ENCODE data around the gene CLIP2. TPM values are rescaled to one million over a fixed set of nuclear protein-coding genes. Genes with fewer than 3 reads are reported as not detected.

CLIP2 gene
- total and polyA plus RNA-seq, 12 donors, result 4.5 to 11.3 (median 6.6) TPM

- H3K27me3 ChIP-seq, result no peaks in the 10 kb centered on the region
- DNase-seq, result no peak
- H3K27ac ChIP-seq, result no peak overlapping the region
- ATAC-seq, result no peak
- WGBS, 2 donors, result 79 to 89% methylated on average over 9 of the region's 9 CpGs
- H3K9me3 ChIP-seq, result no peaks in the 10 kb centered on the region
- no peak for TF ChIP-seq CTCF (IDR thresholded peaks at IDR 0.05)
- intact Hi-C loops (cut with DNase I), result loop anchor here in 3 of 10 donors (5.0 to 10.0 kb wide), 2 partner anchors 34 to 136 kb away; no protein-coding TSS in a partner anchor
- H3K36me3 ChIP-seq, result no peaks in the 10 kb centered on the region
- peaks cover 0 to 27% (median 19%) of the 10 kb centered on the region in 9 donors for H3K4me1 ChIP-seq
- no peak overlapping the region for H3K4me3 ChIP-seq
These were observed 30.6 kb upstream of the CLIP2 start for GRCh38 chr7:74258639-74259038.

- Histone ChIP-seq H3K4me3 (no peak overlapping the region), H3K27me3 (no peaks in the 10 kb centered on the region), H3K36me3 (no peaks in the 10 kb centered on the region), H3K9me3 (no peaks in the 10 kb centered on the region), H3K4me1 (no peaks in the 10 kb centered on the region), H3K27ac (no peak overlapping the region)
- intact Hi-C loops (cut with DNase I), result loop anchor here in 1 of 10 donors (10.0 kb wide), 1 partner anchor 198 kb away; no protein-coding TSS in a partner anchor
- TF ChIP-seq CTCF (IDR thresholded peaks at IDR 0.05), result no peak
- WGBS, 2 donors, result 91% methylated on average over 20 of the region's 20 CpGs
- ATAC-seq, result no peak
- no peak for DNase-seq
These were observed 26.4 kb upstream of the CLIP2 start for GRCh38 chr7:74262639-74263398.

GRCh38 chr7:74263399-74264120 is 25.6 kb upstream of the CLIP2 start:
- intact Hi-C loops (cut with DNase I), result loop anchor here in 1 of 10 donors (10.0 kb wide), 1 partner anchor 199 kb away; no protein-coding TSS in a partner anchor
- Histone ChIP-seq H3K27me3 (no peaks in the 10 kb centered on the region), H3K36me3 (no peaks in the 10 kb centered on the region), H3K9me3 (no peaks in the 10 kb centered on the region), H3K4me1 (no peaks in the 10 kb centered on the region), H3K27ac (no peak overlapping the region), H3K4me3 (no peak overlapping the region)
- ATAC-seq (peak in 1 of 8 donors; percentile 47), DNase-seq (no peak)
- no peak for TF ChIP-seq CTCF (IDR thresholded peaks at IDR 0.05)
- 78 to 81% methylated on average over 21 of the region's 21 CpGs for WGBS, 2 donors

- ATAC-seq (no peak), DNase-seq (no peak)
- H3K9me3 ChIP-seq, result no peaks in the 10 kb centered on the region
- intact Hi-C loops (cut with DNase I), result loop anchor here in 1 of 10 donors (10.0 kb wide), 1 partner anchor 202 kb away; no protein-coding TSS in a partner anchor
- no peak overlapping the region for H3K27ac ChIP-seq
- H3K36me3 ChIP-seq, result no peaks in the 10 kb centered on the region
- no peak overlapping the region for H3K4me3 ChIP-seq
- 80 to 83% methylated on average over 7 of the region's 7 CpGs for WGBS, 2 donors
- no peaks in the 10 kb centered on the region for H3K27me3 ChIP-seq
- peaks cover 0 to 19% (median 9%) of the 10 kb centered on the region in 9 donors for H3K4me1 ChIP-seq
- no peak for TF ChIP-seq CTCF (IDR thresholded peaks at IDR 0.05)
These were observed 22.8 kb upstream of the CLIP2 start for GRCh38 chr7:74266191-74266963.

All from heart right ventricle (tissue), 16 donors.